Smooth muscle cell (in vitro differentiated cells): ENCODE measurements around the gene FAM83E. TPM values are rescaled to one million over a fixed set of nuclear protein-coding genes. Genes with fewer than 3 reads are reported as not detected.

ENCODE experiments used
- DNase-seq: peaks from one replicate; lab custom pipeline; 2025; ENCODE audit not compliant: unreplicated experiment; lab: John Stamatoyannopoulos, UW
- H2AFZ ChIP-seq: fragments of 200-600 bp; sonication (generic); 2 replicates; pipeline ENCODE4 v1.6.0; 2016; ENCODE audit warnings: antibody characterized with exemption, low read depth, mild to moderate bottlenecking
- H3F3A ChIP-seq: fragments of 200-600 bp; sonication (generic); 2 replicates; pipeline ENCODE4 v1.6.0; 2017; ENCODE audit warnings: antibody characterized with exemption, low read depth
- H3K27ac ChIP-seq: fragments of 200-600 bp; sonication (generic); 2 replicates; pipeline ENCODE4 v1.5.1; 2016; ENCODE audit warnings: low read depth, mild to moderate bottlenecking
- H3K27me3 ChIP-seq: fragments of 200-600 bp; sonication (generic); 2 replicates; pipeline ENCODE4 v1.6.1; 2016; ENCODE audit warnings: low read depth, mild to moderate bottlenecking
- H3K36me3 ChIP-seq: fragments of 200-600 bp; sonication (generic); 2 replicates; pipeline ENCODE4 v1.5.1; 2016; ENCODE audit warnings: low read depth
- H3K4me1 ChIP-seq: fragments of 200-600 bp; sonication (generic); 2 replicates; pipeline ENCODE4 v1.5.1; 2016; ENCODE audit warnings: low read depth
- H3K4me2 ChIP-seq: fragments of 200-600 bp; sonication (generic); 2 replicates; pipeline ENCODE4 v1.6.0; 2016; ENCODE audit warnings: mild to moderate bottlenecking
- H3K4me3 ChIP-seq: fragments of 200-600 bp; sonication (generic); 2 replicates; pipeline ENCODE4 v1.5.1; 2016; ENCODE audit warnings: mild to moderate bottlenecking
- H3K79me2 ChIP-seq: fragments of 200-600 bp; sonication (generic); 2 replicates; pipeline ENCODE4 v1.6.0; 2016; ENCODE audit warnings: low read depth, mild to moderate bottlenecking
- H3K9ac ChIP-seq: fragments of 200-600 bp; sonication (generic); 2 replicates; pipeline ENCODE4 v1.6.0; 2016; ENCODE audit warnings: low read depth
- H3K9me3 ChIP-seq: fragments of 200-600 bp; sonication (generic); replicated peaks from 2 replicates; pipeline ENCODE4 v1.5.1; 2016; ENCODE audit warnings: low read depth
- H4K20me1 ChIP-seq: fragments of 200-600 bp; sonication (generic); 2 replicates; pipeline ENCODE4 v1.6.0; 2016; ENCODE audit warnings: low read depth
- WGBS: methylation state at CpG from one replicate; pipeline ENCODE4 v1.1.7; 2016; ENCODE audit warnings: low lambda C conversion rate; 5-methylcytosine and 5-hydroxymethylcytosine counted together
- polyA plus RNA-seq: library from polyadenylated mRNA; unstranded; fragments of >200 nt; fragmentation: Nextera tagmentation; extraction: Ambion mirVana; gene quantifications from 2 replicates; pipeline ENCODE4 v1.2.1, GENCODE V29; 2016
- total RNA-seq: library from RNA; depleted of rRNA; stranded (reverse); fragments of >200 nt; gene quantifications from 2 replicates; pipeline ENCODE4 v1.2.3, GENCODE V29; 2014
- TF ChIP-seq, protein P1 (sequence below): fragments of 200-600 bp; sonication (generic); IDR thresholded peaks from 2 replicates; pipeline ENCODE4 v1.5.1; 2017; ENCODE audit warnings: borderline replicate concordance, mild to moderate bottlenecking, antibody characterized with exemption; ENCODE audit not compliant: insufficient read depth, poor library complexity, severe bottlenecking

FAM83E gene
- total and polyA plus RNA-seq, 2 experiments from 2014 or later, result 0.49 TPM

DNA sequence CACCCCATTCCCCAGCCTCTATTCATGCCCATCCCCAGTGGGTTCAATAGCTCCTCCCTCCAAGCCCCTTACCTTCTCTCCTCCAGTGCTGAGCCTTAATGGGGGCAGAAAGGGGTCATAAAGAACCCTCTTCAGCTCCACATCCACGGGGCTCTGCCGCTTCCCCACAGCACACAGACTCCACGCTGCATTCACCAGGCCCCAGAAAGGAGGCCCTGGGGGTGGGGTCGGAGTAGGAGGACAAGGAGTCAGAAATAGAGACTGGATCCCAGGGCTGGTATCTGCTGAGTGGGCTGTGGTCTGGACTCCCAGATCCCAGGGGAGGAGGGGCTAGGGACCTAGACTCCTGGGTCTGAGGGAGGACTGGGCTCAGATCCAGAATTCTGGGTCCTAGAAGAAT is 29.5 kb upstream of the FAM83E start:
- Histone ChIP-seq H3K4me3 (peak overlapping the region; percentile 68), H3F3A (no peaks in the 10 kb centered on the region), H3K4me2 (peak overlapping the region; percentile 97), H3K27me3 (no peaks in the 10 kb centered on the region), H3K9ac (no peak overlapping the region), H3K79me2 (no peaks in the 10 kb centered on the region), H3K9me3 (no peaks in the 10 kb centered on the region), H3K36me3 (no peaks in the 10 kb centered on the region), H3K27ac (no peak overlapping the region), H3K4me1 (peaks cover 4% of the 10 kb centered on the region), H4K20me1 (no peaks in the 10 kb centered on the region), H2AFZ (no peak overlapping the region)
- no peak for DNase-seq
- TF ChIP-seq, protein P1, sequence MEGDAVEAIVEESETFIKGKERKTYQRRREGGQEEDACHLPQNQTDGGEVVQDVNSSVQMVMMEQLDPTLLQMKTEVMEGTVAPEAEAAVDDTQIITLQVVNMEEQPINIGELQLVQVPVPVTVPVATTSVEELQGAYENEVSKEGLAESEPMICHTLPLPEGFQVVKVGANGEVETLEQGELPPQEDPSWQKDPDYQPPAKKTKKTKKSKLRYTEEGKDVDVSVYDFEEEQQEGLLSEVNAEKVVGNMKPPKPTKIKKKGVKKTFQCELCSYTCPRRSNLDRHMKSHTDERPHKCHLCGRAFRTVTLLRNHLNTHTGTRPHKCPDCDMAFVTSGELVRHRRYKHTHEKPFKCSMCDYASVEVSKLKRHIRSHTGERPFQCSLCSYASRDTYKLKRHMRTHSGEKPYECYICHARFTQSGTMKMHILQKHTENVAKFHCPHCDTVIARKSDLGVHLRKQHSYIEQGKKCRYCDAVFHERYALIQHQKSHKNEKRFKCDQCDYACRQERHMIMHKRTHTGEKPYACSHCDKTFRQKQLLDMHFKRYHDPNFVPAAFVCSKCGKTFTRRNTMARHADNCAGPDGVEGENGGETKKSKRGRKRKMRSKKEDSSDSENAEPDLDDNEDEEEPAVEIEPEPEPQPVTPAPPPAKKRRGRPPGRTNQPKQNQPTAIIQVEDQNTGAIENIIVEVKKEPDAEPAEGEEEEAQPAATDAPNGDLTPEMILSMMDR, result no peak
- WGBS, result 78% methylated on average over 4 of the region's 4 CpGs

DNA sequence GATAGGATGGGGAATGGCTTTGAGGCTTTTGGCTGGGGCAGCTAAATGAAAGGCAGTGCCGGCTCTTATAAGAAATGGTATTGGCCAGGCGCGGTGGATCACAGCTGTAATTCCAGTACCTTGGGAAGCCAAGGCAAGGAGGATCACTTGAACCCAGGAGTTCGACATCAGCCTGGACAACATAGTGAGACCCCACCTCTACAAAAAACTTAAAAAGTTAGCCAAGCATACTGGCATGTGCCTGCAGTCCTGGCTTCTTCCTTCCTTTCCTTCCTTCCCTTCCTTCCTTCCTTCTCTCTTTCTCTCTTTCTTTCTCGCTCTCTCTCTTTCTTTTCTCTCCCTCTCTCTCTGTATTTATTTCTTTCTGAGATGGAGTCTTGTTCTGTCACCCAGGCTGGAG is 28.0 kb upstream of the FAM83E start:
- Histone ChIP-seq H3K36me3 (no peaks in the 10 kb centered on the region), H3K4me3 (no peak overlapping the region), H3K4me2 (no peak overlapping the region), H3K27ac (no peak overlapping the region), H3K9me3 (no peaks in the 10 kb centered on the region), H3K27me3 (no peaks in the 10 kb centered on the region), H3K9ac (no peak overlapping the region), H3K4me1 (peaks cover 4% of the 10 kb centered on the region), H4K20me1 (no peaks in the 10 kb centered on the region), H3F3A (peaks cover 3% of the 10 kb centered on the region), H3K79me2 (no peaks in the 10 kb centered on the region), H2AFZ (no peak overlapping the region)
- 95% methylated on average over 5 of the region's 5 CpGs for WGBS
- DNase-seq, result no peak
- TF ChIP-seq, protein P1, result no peak

DNA sequence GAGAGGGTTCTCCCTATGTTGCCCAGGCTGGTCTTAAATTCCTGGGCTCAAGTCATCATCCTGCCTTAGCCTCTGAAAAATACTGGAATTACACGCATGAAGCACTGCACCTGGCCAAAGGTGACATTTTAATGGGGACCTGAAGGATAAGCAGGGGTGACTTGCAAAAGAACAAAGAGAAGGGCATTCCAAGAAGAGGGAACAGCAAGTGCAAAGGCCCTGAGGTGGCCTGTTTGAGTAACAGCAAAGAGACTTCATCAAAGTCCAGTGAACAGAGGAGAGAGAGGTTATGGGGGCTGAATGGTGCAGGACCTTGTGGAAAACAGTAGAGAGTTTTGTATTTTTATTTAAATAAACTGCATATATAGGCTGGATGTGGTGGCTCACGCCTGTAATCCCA is 27.0 kb upstream of the FAM83E start:
- no peaks in the 10 kb centered on the region for H3K79me2 ChIP-seq
- H4K20me1 ChIP-seq, result no peaks in the 10 kb centered on the region
- DNase-seq, result no peak
- peaks cover 4% of the 10 kb centered on the region for H3K4me1 ChIP-seq
- H3K36me3 ChIP-seq, result no peaks in the 10 kb centered on the region
- TF ChIP-seq, protein P1, result no peak
- H3K4me3 ChIP-seq, result no peak overlapping the region
- no peaks in the 10 kb centered on the region for H3K27me3 ChIP-seq
- H3K27ac ChIP-seq, result no peak overlapping the region
- H3F3A ChIP-seq, result peaks cover 5% of the 10 kb centered on the region
- H2AFZ ChIP-seq, result no peak overlapping the region
- H3K4me2 ChIP-seq, result no peak overlapping the region
- 89% methylated on average over 2 of the region's 2 CpGs for WGBS
- no peak overlapping the region for H3K9ac ChIP-seq
- no peaks in the 10 kb centered on the region for H3K9me3 ChIP-seq
